ENCODE data around the gene ZNF281. TPM values are rescaled to one million over a fixed set of nuclear protein-coding genes. Genes with fewer than 3 reads are reported as not detected.
A peak's percentile ranks its signal among the peaks of the same experiment; 100 is the strongest.

The ZNF281 gene
- total RNA-seq, 1 donor from 2014 or later = 34.9 TPM

GRCh38 chr1:200369131-200369530 lies 40.7 kb downstream of the ZNF281 start:
- no peak for DNase-seq (ENCODE audit: low spot score)
- Mint-ChIP-seq H3K4me1 (ENCODE audit: low read depth) (peaks cover 89% of the 10 kb centered on the region), H3K27ac (ENCODE audit: unreplicated experiment) (peak overlapping the region; percentile 96), H3K4me3 (ENCODE audit: unreplicated experiment) (no peak overlapping the region), H3K9me3 (ENCODE audit: low read depth) (no peaks in the 10 kb centered on the region), H3K27me3 (ENCODE audit: low read depth) (no peaks in the 10 kb centered on the region), H3K36me3 (ENCODE audit: low read depth) (peaks cover 3% of the 10 kb centered on the region)
- TF ChIP-seq, protein P1, sequence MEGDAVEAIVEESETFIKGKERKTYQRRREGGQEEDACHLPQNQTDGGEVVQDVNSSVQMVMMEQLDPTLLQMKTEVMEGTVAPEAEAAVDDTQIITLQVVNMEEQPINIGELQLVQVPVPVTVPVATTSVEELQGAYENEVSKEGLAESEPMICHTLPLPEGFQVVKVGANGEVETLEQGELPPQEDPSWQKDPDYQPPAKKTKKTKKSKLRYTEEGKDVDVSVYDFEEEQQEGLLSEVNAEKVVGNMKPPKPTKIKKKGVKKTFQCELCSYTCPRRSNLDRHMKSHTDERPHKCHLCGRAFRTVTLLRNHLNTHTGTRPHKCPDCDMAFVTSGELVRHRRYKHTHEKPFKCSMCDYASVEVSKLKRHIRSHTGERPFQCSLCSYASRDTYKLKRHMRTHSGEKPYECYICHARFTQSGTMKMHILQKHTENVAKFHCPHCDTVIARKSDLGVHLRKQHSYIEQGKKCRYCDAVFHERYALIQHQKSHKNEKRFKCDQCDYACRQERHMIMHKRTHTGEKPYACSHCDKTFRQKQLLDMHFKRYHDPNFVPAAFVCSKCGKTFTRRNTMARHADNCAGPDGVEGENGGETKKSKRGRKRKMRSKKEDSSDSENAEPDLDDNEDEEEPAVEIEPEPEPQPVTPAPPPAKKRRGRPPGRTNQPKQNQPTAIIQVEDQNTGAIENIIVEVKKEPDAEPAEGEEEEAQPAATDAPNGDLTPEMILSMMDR (IDR thresholded peaks at IDR 0.05) = no peak

DNA sequence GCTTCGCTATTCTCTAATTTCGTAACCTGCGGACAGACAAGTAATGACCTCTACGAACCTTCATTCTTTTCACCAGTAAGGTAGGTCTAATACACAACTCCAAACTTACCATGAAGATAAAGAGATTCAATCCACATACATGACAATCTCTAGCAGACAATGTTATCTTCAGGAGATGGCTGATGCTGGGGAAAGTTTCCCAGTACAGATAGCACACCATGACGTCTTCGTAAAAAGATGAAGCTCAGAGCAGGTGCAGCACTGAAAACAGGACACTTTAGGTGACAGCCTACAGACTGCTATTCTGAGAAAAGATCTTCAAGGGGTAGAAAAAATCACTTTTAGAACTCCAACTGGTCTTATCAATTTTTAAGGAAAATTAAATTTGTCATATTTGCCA lies 41.3 kb downstream of the ZNF281 start:
- Mint-ChIP-seq H3K27ac (ENCODE audit: unreplicated experiment) (peak overlapping the region; percentile 96), H3K4me1 (ENCODE audit: low read depth) (peaks cover 86% of the 10 kb centered on the region)

GRCh38 chr1:200367841-200368534 lies 41.8 kb downstream of the ZNF281 start:
- Mint-ChIP-seq H3K9me3 (ENCODE audit: low read depth) (no peaks in the 10 kb centered on the region), H3K27me3 (ENCODE audit: low read depth) (no peaks in the 10 kb centered on the region), H3K4me1 (ENCODE audit: low read depth) (peaks cover 86% of the 10 kb centered on the region), H3K27ac (ENCODE audit: unreplicated experiment) (peak overlapping the region; percentile 96), H3K36me3 (ENCODE audit: low read depth) (peaks cover 3% of the 10 kb centered on the region), H3K4me3 (ENCODE audit: unreplicated experiment) (peak overlapping the region; percentile 13)
- DNase-seq (ENCODE audit: low spot score) = no peak
- TF ChIP-seq, protein P1 (IDR thresholded peaks at IDR 0.05) = no peak

More for the DNA sequence above, 41.3 kb downstream of the ZNF281 start:
- Mint-ChIP-seq H3K36me3 (ENCODE audit: low read depth) (peaks cover 3% of the 10 kb centered on the region), H3K27me3 (ENCODE audit: low read depth) (no peaks in the 10 kb centered on the region), H3K9me3 (ENCODE audit: low read depth) (no peaks in the 10 kb centered on the region), H3K4me3 (ENCODE audit: unreplicated experiment) (peak overlapping the region; percentile 13)
- no peak for DNase-seq (ENCODE audit: low spot score)
- TF ChIP-seq, protein P1 (IDR thresholded peaks at IDR 0.05) = no peak

DNA sequence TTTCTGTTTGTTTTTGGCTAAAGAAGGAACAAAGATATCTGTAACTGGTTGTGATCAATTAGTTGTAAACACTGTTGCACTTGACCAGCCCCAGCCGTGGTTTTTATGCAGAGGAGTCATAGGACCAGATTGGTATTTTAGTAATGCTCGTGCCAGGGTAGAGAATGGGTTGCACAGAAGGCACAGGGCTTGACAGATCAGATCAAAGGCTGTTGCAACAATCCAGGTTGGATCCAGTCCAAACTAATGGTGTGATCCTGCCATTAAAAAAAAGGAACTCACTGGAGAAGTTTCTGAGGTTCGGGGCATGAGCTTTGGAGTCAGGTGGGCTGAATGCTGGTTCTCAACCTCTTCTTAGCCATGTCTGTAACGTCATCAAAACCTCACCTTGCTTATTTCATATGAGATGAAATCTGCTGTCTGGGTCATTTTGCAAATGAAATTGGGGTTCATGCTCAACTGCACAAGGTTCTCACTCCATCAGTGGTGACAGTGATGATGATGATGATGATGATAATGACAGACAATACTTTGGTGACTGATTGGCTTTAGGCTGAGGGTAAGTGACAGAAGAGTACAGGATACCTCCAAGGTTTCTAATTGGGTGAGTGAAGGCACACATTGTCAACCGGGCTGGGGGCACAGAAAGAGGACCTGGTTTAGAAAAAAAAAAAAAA lies 43.1 kb downstream of the ZNF281 start:
- H3K27ac Mint-ChIP-seq (ENCODE audit: unreplicated experiment) = peak overlapping the region; percentile 96
- no peaks in the 10 kb centered on the region for H3K27me3 Mint-ChIP-seq (ENCODE audit: low read depth)
- DNase-seq (ENCODE audit: low spot score) = no peak
- TF ChIP-seq, protein P1 (IDR thresholded peaks at IDR 0.05) = no peak
- H3K9me3 Mint-ChIP-seq (ENCODE audit: low read depth) = no peaks in the 10 kb centered on the region
- H3K36me3 Mint-ChIP-seq (ENCODE audit: low read depth) = peaks cover 3% of the 10 kb centered on the region
- H3K4me3 Mint-ChIP-seq (ENCODE audit: unreplicated experiment) = no peak overlapping the region
- peaks cover 73% of the 10 kb centered on the region for H3K4me1 Mint-ChIP-seq (ENCODE audit: low read depth)

DNA sequence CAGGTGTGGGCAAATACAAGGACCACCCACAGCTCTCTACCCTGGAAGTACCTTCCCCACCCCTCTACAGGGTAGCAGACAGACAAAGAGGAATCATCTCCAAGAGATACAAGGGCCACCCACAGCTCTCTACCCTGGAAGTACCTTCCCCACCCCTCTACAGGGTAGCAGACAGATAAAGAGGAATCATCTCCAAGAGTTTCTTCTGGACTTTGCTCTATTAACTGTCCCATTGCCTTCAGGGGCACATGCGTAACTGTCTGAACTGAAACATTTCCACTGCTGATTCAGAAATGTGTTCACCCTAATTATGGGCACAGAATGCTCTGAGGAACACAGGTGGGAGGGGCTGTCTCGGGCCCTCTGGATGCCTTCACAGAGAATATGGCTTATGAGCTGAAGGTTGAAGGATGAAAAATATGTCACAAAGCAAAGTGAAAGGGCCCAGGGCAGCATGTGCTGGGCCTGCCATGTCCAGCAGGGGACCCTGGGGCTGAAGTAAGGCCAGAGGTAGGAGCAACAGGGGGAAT lies 43.9 kb downstream of the ZNF281 start:
- Mint-ChIP-seq H3K4me3 (ENCODE audit: unreplicated experiment) (no peak overlapping the region), H3K36me3 (ENCODE audit: low read depth) (peaks cover 3% of the 10 kb centered on the region), H3K27ac (ENCODE audit: unreplicated experiment) (peak overlapping the region; percentile 76), H3K27me3 (ENCODE audit: low read depth) (no peaks in the 10 kb centered on the region), H3K9me3 (ENCODE audit: low read depth) (no peaks in the 10 kb centered on the region), H3K4me1 (ENCODE audit: low read depth) (peaks cover 67% of the 10 kb centered on the region)
- TF ChIP-seq, protein P1 (IDR thresholded peaks at IDR 0.05) = no peak
- DNase-seq (ENCODE audit: low spot score) = no peak
